ENCODE data around the gene TSPAN5.

TSPAN5 gene

GRCh38 chr4:98447648-98448047 is 210.8 kb downstream of the TSPAN5 start:
- DNase-seq (ENCODE audit: insufficient read length, low spot score), result no peak
- peak; percentile 84 for FAIRE-seq
- TF ChIP-seq SPI1 (IDR thresholded peaks at IDR 0.05; ENCODE audit: low read depth, low read length) (no peak), TAF1 (IDR thresholded peaks at IDR 0.05; ENCODE audit: low read depth, low read length) (no peak), POLR2AphosphoS5 (IDR thresholded peaks at IDR 0.05; ENCODE audit: low read depth, low read length) (no peak)

DNA sequence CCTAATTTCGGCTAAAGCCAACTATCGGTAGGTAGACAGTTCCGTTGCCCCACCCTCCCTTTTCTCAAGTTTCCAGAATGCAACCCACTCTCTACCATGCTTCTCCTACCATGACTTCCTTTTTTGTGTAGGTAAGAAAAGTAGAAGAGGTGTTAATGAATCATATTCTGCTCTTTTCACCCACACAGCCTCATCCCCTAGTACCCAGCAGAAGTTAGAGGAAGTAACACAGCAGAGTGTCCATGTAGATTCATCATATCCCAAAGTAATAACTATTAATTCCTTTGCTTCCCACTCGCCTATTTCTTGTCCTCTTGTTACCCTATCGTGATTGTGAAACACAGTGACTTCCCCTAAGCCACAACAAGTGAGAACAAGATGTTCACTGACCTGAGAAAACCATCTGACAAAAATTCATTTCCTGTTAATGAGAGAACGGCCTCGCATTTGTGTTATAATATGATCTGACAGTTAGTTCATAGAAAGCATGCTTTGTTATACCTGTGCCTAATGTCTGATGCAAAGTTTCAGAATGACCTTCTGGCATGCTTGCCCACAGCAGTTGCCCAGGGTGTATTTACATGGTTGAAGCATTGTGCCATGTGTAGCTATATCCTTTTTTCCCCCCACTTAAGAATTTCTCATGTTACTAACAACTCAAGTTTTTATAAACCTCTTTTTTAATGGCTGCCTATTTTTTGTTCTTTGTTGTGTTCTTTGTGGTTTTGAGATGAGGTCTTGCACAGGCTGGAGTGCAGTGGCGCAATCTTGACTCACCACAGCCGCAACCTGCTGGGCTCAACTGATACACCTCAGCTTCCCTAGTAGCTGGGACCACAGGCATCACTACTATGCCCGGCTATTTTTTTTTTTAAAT is 211.7 kb downstream of the TSPAN5 start:
- DNase-seq (ENCODE audit: insufficient read length, low spot score) (no peak), FAIRE-seq (peak; percentile 92)

DNA sequence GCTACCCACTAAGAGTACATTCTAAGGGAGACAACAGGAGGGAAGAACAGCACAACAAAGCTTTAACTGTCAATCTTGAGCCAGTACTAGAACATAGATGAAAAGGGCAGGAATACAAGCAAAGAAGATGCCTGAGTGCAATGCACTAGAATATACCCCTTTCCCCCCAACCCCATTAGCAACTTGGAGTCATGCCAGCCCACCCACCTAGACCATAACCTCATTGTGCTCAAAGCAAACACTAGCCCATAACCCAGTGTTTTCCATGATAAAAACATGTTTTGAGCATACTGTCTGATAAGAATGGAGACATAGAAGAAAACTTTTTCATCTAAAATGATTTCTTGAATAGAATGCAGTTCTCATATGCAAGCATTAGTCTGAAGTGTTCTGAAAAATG is 214.0 kb downstream of the TSPAN5 start:
- FAIRE-seq (peak; percentile 20), DNase-seq (ENCODE audit: insufficient read length, low spot score) (no peak)
- TF ChIP-seq PAX5 (IDR thresholded peaks at IDR 0.05; ENCODE audit: insufficient read depth, low read length, severe bottlenecking), result no peak
- no peak for TF ChIP-seq POU2F2 (IDR thresholded peaks at IDR 0.05; ENCODE audit: low read depth, low read length)
- TF ChIP-seq TAF1 (IDR thresholded peaks at IDR 0.05; ENCODE audit: low read depth, low read length), result no peak
- TF ChIP-seq SPI1 (IDR thresholded peaks at IDR 0.05; ENCODE audit: low read depth, low read length), result no peak
- TF ChIP-seq POLR2AphosphoS5 (IDR thresholded peaks at IDR 0.05; ENCODE audit: low read depth, low read length), result no peak
- TF ChIP-seq POLR2A (IDR thresholded peaks at IDR 0.05; ENCODE audit: low read depth, low read length), result no peak

More for the DNA sequence above, 211.7 kb downstream of the TSPAN5 start:
- TF ChIP-seq SPI1 (IDR thresholded peaks at IDR 0.05; ENCODE audit: low read depth, low read length) (peak; percentile 66), PAX5 (IDR thresholded peaks at IDR 0.05; ENCODE audit: insufficient read depth, low read length, severe bottlenecking) (no peak)

- no peak for FAIRE-seq
Measured at GRCh38 chr4:98434816-98435215, 223.6 kb downstream of the TSPAN5 start.

GRCh38 chr4:98433691-98434090 is 224.7 kb downstream of the TSPAN5 start:
- FAIRE-seq, result no peak
- TF ChIP-seq POLR2A (IDR thresholded peaks at IDR 0.05; ENCODE audit: low read depth, low read length) (no peak), TAF1 (IDR thresholded peaks at IDR 0.05; ENCODE audit: low read depth, low read length) (no peak), SPI1 (IDR thresholded peaks at IDR 0.05; ENCODE audit: low read depth, low read length) (no peak), POLR2AphosphoS5 (IDR thresholded peaks at IDR 0.05; ENCODE audit: low read depth, low read length) (no peak), PAX5 (IDR thresholded peaks at IDR 0.05; ENCODE audit: insufficient read depth, low read length, severe bottlenecking) (no peak), POU2F2 (IDR thresholded peaks at IDR 0.05; ENCODE audit: low read depth, low read length) (no peak)
- no peak for DNase-seq (ENCODE audit: insufficient read length, low spot score)

More at GRCh38 chr4:98434816-98435215, 223.6 kb downstream of the TSPAN5 start:
- no peak for DNase-seq (ENCODE audit: insufficient read length, low spot score)
- TF ChIP-seq PAX5 (IDR thresholded peaks at IDR 0.05; ENCODE audit: insufficient read depth, low read length, severe bottlenecking) (no peak), TAF1 (IDR thresholded peaks at IDR 0.05; ENCODE audit: low read depth, low read length) (no peak), SPI1 (IDR thresholded peaks at IDR 0.05; ENCODE audit: low read depth, low read length) (no peak), POU2F2 (IDR thresholded peaks at IDR 0.05; ENCODE audit: low read depth, low read length) (no peak), POLR2AphosphoS5 (IDR thresholded peaks at IDR 0.05; ENCODE audit: low read depth, low read length) (no peak), POLR2A (IDR thresholded peaks at IDR 0.05; ENCODE audit: low read depth, low read length) (no peak)

GRCh38 chr4:98430708-98431403 is 227.6 kb downstream of the TSPAN5 start:
- FAIRE-seq, result no peak
- no peak for DNase-seq (ENCODE audit: insufficient read length, low spot score)
- TF ChIP-seq POLR2A (IDR thresholded peaks at IDR 0.05; ENCODE audit: low read depth, low read length), result no peak

DNA sequence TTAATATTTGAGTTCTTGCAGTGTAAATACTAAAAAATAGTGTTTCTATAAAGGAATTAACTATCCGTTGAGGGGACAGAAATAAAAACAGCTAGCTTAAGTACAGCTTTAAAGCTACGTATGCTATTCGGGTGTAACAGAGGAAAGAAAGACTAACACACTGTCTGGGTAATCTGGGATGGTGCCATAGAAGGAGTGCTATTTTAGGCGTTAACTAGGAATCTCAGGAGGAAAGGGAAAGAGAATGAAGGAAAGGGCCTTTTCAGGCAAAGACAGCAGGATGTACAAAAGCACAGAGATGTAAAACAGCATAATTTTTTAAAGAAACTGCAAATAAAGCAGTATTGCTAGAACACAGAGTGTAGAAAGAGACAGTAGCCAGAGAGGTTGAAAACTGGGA is 235.4 kb downstream of the TSPAN5 start:
- FAIRE-seq (no peak), DNase-seq (ENCODE audit: insufficient read length, low spot score) (no peak)
- TF ChIP-seq POU2F2 (IDR thresholded peaks at IDR 0.05; ENCODE audit: low read depth, low read length), result no peak
- no peak for TF ChIP-seq PAX5 (IDR thresholded peaks at IDR 0.05; ENCODE audit: insufficient read depth, low read length, severe bottlenecking)
- no peak for TF ChIP-seq POLR2AphosphoS5 (IDR thresholded peaks at IDR 0.05; ENCODE audit: low read depth, low read length)
- no peak for TF ChIP-seq SPI1 (IDR thresholded peaks at IDR 0.05; ENCODE audit: low read depth, low read length)
- no peak for TF ChIP-seq TAF1 (IDR thresholded peaks at IDR 0.05; ENCODE audit: low read depth, low read length)
- no peak for TF ChIP-seq POLR2A (IDR thresholded peaks at IDR 0.05; ENCODE audit: low read depth, low read length)

GRCh38 chr4:98421111-98421510 is 237.3 kb downstream of the TSPAN5 start:
- no peak for DNase-seq (ENCODE audit: insufficient read length, low spot score)
- FAIRE-seq, result no peak

More at GRCh38 chr4:98421111-98421510, 237.3 kb downstream of the TSPAN5 start:
- TF ChIP-seq PAX5 (IDR thresholded peaks at IDR 0.05; ENCODE audit: insufficient read depth, low read length, severe bottlenecking) (no peak), TAF1 (IDR thresholded peaks at IDR 0.05; ENCODE audit: low read depth, low read length) (no peak), POLR2A (IDR thresholded peaks at IDR 0.05; ENCODE audit: low read depth, low read length) (no peak), POU2F2 (IDR thresholded peaks at IDR 0.05; ENCODE audit: low read depth, low read length) (no peak), POLR2AphosphoS5 (IDR thresholded peaks at IDR 0.05; ENCODE audit: low read depth, low read length) (no peak), SPI1 (IDR thresholded peaks at IDR 0.05; ENCODE audit: low read depth, low read length) (no peak)
